Activated CD8-positive, alpha-beta memory T cell treated with anti-CD3 and anti-CD28 coated beads for 4 hours (primary cell): ENCODE measurements around the gene AMMECR1L.
"Not testable (repeated sequence)": the region's sequence is repeated elsewhere in the genome, so short reads cannot be mapped to it uniquely, and the experiment has no call there.

ENCODE experiments used
- DNase-seq, 2 donors: peaks; one replicate each; pipeline ENCODE4 v3.0.0-alpha.2; 2020; ENCODE audit warnings: low read depth in 2 of 2

The AMMECR1L gene

DNA sequence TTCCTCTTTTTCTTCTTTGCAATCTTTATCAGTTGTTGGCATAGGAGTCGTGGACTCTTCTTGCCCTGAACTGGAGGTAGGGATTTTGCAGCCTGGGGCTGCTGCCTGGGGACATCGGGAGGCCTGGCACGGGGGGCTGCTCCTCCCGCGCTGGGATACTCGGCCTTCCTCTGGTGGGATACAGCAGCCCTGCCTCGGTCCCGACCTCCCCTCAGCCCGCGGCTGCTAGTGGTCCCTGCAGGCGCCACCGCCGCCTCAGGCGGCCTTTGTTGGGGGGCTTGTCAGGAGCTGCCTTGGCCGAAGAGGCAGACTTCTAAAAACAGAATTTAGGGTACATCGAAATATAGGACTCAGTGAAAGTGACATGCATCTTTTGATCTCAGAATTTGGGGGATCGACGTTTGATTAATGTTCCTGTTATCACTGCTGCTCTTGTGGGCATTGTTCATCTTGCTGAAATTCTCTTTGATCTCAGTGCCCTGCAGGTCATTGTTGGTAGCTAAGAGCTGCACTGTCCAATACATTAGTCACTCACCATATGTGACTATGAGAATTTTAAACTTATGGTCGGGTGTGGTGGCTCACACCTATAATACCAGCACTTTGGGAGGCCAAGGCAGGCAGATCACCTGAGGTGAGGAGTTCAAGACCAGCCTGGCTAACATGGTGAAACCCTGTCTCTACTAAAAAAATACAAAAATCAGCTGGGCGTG lies 44.1 kb downstream of the AMMECR1L start:
- no peak for DNase-seq

DNA sequence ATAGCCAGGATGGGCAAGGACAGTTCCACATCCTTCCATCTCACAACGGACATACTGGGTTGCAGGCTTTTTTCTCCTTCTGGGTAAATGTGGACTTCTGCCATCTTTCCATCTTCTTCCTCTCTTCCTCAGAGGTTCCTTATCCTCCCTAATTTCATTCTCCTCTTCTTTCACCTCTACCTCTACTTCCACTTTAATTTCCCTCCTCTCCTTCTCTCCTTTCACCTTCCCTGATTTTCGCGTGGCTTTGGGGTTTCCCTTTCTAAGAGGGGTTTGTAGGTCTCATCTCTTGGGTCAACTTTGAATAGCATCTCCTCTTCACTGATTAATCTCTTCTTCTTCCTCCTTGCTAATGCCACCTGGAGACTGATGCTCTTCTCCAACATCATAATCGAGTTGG lies 44.9 kb downstream of the AMMECR1L start:
- DNase-seq = no peak

GRCh38 chr2:127834951-127835350 lies 50.8 kb downstream of the AMMECR1L start:
- no peak for DNase-seq

- peak; percentile 14 to 39 for DNase-seq
Measured at GRCh38 chr2:127829845-127830246, 55.9 kb downstream of the AMMECR1L start.

GRCh38 chr2:127826708-127827107 lies 59.0 kb downstream of the AMMECR1L start:
- DNase-seq = not testable (repeated sequence)

DNA sequence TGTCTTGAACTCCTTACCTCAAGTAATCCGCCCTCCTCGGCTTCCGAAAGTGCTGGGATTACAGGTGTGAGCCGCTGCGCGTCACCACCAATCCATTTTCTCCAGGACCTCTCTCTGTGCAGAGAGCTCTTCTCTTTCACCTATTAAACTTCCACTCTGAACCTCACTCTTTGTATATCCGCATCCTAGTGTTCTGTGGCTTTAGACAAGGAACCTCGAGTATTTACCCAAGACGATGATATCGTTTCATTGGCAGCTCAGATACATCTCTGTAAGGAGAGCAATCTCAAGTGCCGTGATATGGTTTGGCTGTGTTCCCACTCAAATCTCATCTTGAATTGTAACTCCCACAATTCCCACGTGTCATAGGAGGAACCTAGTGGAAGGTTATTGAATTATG lies 59.7 kb downstream of the AMMECR1L start:
- DNase-seq = no peak

DNA sequence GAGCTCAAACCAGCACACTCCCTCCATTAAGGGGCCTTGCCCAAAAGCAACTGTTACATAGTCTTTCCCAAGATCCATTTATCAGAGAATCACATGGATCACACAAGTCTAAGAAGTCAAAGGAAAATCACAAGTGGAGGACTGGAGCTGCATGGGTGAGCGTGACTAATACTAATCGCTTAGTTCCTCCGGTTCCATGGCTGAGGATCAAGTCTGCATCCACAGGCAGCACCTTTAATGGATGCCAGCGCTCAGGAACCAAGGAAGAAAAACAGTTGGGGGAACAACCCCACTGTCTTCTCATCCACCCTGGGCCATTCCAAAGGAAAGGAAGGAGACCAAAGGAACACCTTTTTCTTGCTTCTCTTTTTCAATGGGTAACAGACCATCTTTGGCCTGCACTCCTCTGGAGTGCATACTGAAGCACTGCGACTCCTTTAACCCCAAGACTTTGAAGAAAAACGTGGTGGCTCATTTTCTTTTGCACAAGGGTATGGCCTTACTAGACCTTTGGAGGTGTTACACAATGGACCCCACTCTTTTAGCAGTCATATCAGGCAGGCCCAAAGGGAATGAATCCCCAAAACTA lies 65.6 kb downstream of the AMMECR1L start:
- no peak for DNase-seq

- DNase-seq = no peak
Measured at GRCh38 chr2:127818794-127819425, 66.8 kb downstream of the AMMECR1L start.

DNA sequence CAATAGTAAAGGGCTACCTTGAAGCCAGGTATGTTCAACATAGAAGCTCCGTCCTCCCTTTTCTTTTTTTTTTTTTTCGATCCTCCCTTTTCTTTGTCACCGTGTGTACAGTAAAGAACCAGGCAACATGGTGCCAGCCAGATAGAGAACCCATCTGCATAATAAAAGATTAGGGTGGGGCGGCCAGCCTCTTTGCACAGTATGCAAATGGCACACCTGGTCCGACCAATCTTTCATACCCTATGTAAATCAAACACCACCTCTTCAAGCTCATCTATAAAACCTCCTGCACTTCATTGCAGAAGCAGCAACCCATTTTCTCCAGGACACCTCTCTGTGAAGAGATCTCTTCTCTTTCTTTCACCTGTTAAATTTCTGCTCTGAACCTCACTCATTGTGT lies 67.5 kb downstream of the AMMECR1L start:
- no peak for DNase-seq

DNA sequence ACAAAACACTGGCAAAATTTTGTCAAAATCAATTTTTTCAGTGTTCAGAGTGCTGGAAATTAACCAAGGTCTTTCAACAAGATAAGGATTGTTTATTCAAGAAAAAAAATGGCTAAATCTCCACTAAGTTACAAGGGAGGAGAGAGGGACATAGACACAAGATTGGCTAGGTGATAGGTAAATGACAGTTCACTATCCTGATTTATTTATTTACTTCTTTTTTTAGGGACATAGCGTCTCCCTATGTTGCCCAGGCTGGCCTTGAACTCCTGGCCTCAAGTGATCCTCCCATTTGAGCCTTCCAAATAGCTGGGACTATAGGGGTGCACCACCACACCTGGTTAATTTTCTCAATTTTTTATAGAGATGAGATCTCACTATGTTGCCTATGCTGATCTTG lies 71.1 kb downstream of the AMMECR1L start:
- no peak for DNase-seq

GRCh38 chr2:127812441-127812840 lies 73.3 kb downstream of the AMMECR1L start:
- DNase-seq = not testable (repeated sequence)
